Omental fat pad (tissue), 4 donors: ENCODE data around the gene RHBDF2. TPM values are rescaled to one million over a fixed set of nuclear protein-coding genes. Genes with fewer than 3 reads are reported as not detected.
A peak's percentile ranks its signal among the peaks of the same experiment; 100 is the strongest.

Experiments used
- ATAC-seq: fragments of 150-250 bp; one replicate; pipeline ENCODE4 v1.9.1; 2016; ENCODE audit warnings: mild to moderate bottlenecking, moderate library complexity; ENCODE audit not compliant: low FRiP score
- DNase-seq: peaks from one replicate; pipeline ENCODE4 v3.0.0-alpha.2; 2019; ENCODE audit warnings: low spot score
- total RNA-seq, 4 donors: library from RNA; depleted of rRNA; stranded (reverse); fragments of >200 nt; gene quantifications; one replicate each; pipeline ENCODE4 v1.1.0, GENCODE V29; 2016
- TF ChIP-seq, protein P1 (sequence below), 3 donors: fragments of 450-650 bp; IDR thresholded peaks; one replicate each; pipeline ENCODE4 v1.5.1; 2016 to 2017; ENCODE audit warnings: antibody characterized with exemption in 3 of 3, mild to moderate bottlenecking in 3 of 3, moderate library complexity in 2 of 3

Gene RHBDF2
- total RNA-seq, 4 donors from 2014 or later = 29.9 to 77.9 (median 56.7) TPM

DNA sequence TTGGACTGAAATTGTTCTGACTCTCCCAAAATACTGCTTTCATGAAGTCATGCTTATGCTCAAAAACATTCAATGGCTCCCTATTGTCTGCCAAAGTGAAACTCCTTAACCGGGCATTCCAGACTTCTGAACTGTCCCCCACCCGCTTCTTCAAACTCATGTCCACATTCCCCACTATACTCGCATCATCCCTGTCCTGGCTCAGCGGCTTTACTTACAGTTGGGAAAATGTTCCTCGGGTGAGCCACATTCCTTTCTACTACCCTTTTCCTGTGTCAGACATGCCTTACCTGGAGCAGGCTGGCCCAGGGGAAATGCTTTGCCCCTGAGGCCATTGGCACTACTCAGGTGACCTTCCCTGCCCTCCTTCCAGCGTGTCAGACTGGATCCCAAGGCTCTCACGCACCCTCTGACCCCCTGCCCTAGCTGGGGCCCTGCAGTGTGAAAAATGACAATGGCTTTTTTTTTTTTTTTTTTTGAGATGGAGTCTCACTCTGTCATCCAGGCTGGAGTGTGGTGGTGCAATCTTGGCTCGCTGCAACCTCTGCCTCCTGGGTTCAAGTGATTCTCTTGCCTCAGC lies 30.9 kb upstream of the RHBDF2 start:
- DNase-seq = no peak
- no peak for ATAC-seq
- TF ChIP-seq, protein P1, sequence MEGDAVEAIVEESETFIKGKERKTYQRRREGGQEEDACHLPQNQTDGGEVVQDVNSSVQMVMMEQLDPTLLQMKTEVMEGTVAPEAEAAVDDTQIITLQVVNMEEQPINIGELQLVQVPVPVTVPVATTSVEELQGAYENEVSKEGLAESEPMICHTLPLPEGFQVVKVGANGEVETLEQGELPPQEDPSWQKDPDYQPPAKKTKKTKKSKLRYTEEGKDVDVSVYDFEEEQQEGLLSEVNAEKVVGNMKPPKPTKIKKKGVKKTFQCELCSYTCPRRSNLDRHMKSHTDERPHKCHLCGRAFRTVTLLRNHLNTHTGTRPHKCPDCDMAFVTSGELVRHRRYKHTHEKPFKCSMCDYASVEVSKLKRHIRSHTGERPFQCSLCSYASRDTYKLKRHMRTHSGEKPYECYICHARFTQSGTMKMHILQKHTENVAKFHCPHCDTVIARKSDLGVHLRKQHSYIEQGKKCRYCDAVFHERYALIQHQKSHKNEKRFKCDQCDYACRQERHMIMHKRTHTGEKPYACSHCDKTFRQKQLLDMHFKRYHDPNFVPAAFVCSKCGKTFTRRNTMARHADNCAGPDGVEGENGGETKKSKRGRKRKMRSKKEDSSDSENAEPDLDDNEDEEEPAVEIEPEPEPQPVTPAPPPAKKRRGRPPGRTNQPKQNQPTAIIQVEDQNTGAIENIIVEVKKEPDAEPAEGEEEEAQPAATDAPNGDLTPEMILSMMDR (IDR thresholded peaks at IDR 0.05) = no peak

DNA sequence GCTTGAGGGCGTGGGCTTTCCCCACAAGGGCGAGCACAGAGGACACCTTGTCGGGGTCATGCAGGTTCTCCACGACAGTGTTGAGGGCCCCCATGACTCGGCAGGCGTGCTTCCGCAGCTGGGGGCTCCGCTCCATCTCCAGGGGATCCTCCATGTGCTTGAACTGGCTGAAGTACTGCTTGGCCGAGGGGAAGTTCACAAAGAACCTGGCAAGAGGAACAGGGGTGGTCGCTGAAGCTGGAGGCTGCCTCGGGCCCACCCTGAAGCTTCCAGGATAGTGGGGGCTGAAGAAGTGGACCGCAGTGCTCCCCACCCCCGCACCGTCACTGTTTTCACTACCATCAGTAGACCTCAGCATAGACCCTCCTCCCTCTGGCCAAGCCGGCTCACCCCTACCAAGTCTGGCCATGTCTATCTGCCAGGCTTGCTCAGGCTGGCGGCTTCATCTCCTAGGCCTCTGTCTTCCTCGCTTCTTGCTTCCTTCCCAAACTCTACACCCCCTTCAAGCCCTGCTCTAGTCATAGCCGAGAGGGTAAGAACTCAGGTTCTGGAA lies 30.3 kb upstream of the RHBDF2 start:
- ATAC-seq (no peak), DNase-seq (no peak)
- TF ChIP-seq, protein P1 (IDR thresholded peaks at IDR 0.05) = no peak

DNA sequence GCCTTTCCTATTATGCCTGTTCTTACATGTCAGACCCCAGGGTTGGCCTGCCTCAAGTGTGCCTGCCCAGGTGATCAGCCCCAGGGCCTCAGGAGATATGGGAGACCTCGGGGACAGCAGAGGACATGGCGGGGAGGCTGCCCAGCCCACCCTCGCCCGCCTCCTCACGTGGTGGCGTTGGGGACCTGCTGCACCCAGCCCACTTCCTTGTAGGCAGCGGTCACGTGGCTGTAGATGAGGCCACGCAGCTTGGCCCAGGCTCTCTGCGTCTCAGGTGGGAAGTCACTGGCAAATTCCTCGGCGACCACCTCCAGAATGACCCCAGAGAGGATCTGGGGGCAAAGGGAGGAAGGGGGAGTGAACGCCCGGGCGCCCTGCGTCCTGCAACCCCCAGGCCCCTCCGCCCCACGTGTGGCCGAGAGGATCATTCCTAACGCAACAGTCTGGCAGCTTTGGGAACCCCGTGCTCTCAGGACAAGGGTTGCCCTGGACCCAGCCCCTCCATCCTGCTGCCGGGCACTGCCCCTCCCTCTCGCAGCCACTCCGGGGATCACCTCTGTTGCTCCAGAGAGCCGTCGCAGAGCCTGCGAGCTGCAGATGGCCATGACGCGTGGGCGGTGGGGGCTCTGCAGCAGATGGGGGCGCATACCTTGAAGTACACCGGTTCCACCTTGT lies 29.7 kb upstream of the RHBDF2 start:
- no peak for DNase-seq
- TF ChIP-seq, protein P1 (IDR thresholded peaks at IDR 0.05) = no peak
- ATAC-seq = no peak

DNA sequence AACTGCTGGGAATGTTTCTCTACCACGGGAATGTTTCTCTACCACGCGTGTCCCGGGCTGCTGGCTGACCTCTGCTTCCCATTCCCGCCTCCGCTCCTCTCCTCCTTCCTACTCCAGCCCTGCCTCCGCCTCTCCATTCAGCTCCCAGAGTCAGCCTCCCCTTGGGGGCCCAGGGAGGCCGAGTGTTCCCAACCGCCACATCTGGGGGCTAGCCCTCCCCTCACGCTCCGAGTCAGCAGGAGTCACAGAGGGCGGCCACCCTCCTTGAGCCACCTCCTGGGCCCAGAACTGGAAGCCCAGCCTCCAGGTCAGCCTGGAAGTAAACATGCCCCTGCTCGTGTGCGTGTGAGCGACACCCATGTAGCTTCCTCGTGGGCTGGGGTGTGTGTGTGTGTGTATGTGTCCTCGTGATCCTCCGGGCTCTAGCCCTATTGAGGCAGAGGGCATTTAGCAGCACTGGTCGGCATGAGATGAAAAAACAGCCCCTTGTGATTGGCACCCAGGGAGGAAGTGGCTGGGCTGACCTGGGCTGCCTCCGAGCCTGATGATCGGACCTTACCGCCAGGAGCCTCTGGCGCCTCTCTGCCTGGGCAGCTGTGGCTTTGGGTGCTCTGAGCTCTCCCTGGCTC lies 29.0 kb upstream of the RHBDF2 start:
- ATAC-seq = peak; percentile 4
- TF ChIP-seq, protein P1 (IDR thresholded peaks at IDR 0.05) = no peak
- DNase-seq = peak; percentile 33

DNA sequence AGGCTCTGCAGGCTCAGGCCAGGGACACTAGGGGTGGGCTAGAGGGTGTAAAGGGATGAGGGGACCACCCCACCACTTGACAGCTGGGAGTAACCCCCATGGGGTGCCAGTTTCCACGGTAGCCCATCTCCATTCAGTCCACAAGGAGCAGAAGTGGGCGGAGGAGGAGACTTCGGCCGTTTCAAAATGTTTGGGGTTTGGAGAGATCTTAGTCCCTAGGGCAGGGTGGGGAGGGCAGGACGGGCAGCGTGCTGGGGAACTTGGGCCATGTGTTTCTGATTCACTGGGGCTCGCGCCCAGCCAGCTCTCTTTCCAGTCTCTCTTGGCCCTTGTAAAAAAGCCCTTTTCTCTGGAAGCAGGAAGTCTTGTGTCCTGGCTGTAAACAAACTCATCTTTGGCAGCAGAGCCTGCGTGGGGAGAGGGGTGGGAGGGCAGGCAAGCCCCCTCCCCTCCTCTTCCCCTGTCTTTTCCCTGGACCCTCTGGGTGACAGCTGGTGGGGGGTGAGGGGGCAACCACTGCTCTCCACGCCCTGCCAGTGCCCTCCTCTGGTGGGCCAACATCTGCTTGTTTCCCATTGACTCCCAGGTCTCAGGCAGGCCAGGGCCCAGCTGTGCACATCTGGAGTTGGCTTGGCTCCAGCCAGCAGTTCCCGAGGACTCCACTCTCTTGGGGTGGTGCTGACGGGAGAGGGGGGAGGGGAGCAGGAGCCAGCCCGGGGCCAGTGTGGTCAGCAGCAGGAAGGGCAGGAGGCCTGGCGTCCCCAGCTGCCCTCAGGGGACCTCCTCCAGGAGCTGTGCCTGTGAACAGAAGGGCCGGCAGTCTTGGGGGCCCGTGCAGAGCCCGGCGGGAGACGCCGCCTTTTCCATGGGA lies 28.2 kb upstream of the RHBDF2 start:
- ATAC-seq = peak; percentile 62
- peak; percentile 37 for DNase-seq
- TF ChIP-seq, protein P1 (IDR thresholded peaks at IDR 0.05) = no peak

DNA sequence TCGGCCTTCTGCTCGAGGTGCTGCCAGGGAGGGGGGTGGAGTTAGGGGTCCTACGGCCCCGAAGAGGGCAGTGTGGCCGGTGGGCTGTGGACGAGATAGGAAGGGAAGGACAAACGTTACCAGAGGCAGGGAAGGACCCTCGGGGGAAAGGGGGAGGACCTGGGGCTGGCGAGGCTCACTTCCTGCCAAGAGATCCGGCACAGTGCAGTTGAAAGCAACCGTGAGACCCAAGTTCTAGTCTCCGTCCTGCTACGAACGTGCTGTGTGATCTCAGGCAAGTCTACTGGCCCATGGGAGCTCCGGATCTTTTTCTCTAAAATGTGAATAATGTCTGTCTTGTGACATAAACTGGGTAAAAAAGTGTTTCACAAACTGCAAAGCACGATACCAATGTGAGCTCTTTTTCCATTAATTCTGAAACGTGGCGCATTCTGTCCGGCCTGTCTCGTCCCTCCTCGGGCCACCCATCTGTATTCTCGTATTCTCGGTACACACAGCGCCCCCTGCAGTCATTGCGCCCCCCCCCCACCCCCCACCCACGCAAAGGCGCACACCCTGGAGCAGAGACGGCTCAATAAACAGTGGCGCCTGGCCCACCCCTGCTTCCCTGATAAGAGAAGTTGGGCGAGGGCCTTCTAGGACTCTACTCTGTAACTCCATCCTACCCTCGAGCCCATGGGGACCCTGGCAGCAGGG lies 27.5 kb upstream of the RHBDF2 start:
- no peak for DNase-seq
- TF ChIP-seq, protein P1 (IDR thresholded peaks at IDR 0.05) = no peak
- ATAC-seq = peak; percentile 1
